Spleen (tissue), 11 donors: ENCODE results near the gene SCGB2B2. TPM values are rescaled to one million over a fixed set of nuclear protein-coding genes. Genes with fewer than 3 reads are reported as not detected.

Experiments used
- DNase-seq: peaks from one replicate; pipeline ENCODE4 v3.0.0-alpha.2; 2020
- H3K27ac ChIP-seq, 8 donors: fragments of 200-600 bp; sonication (generic) in 7 of 8; 1 replicate in 4 of 8; 2 replicates in 4 of 8; pipeline versions ENCODE4 v1.5.0 to v1.8.0; 2016 to 2021; ENCODE audit warnings: inconsistent platforms in 4 of 8, mild to moderate bottlenecking in 4 of 8, moderate library complexity in 1 of 8
- H3K27me3 ChIP-seq, 7 donors: fragments of 200-600 bp; sonication (generic) in 6 of 7; replicated peaks in 1 of 7; 1 replicate in 4 of 7; 2 replicates in 3 of 7; pipeline versions ENCODE4 v1.5.0 to v1.8.0; 2016 to 2021; ENCODE audit warnings: inconsistent platforms in 3 of 7, mild to moderate bottlenecking in 1 of 7
- H3K36me3 ChIP-seq, 6 donors: fragments of 200-600 bp; sonication (generic) in 5 of 6; 1 replicate in 4 of 6; 2 replicates in 2 of 6; pipeline versions ENCODE4 v1.5.0 to v1.8.0; 2016 to 2021; ENCODE audit warnings: inconsistent platforms in 2 of 6
- H3K4me1 ChIP-seq, 6 donors: fragments of 200-600 bp; sonication (generic) in 5 of 6; 1 replicate in 3 of 6; 2 replicates in 3 of 6; pipeline versions ENCODE4 v1.5.0 to v1.8.0; 2016 to 2021; ENCODE audit warnings: inconsistent platforms in 3 of 6
- H3K4me3 ChIP-seq, 8 donors: fragments of 200-600 bp; sonication (generic) in 7 of 8; 1 replicate in 4 of 8; 2 replicates in 4 of 8; pipeline versions ENCODE4 v1.5.0 to v1.8.0; 2016 to 2021; ENCODE audit warnings: inconsistent platforms in 4 of 8, mild to moderate bottlenecking in 4 of 8, moderate library complexity in 2 of 8
- H3K9me3 ChIP-seq, 8 donors: fragments of 200-600 bp; sonication (generic) in 7 of 8; 1 replicate in 4 of 8; 2 replicates in 4 of 8; pipeline versions ENCODE4 v1.5.0 to v1.8.0; 2016 to 2021; ENCODE audit warnings: inconsistent platforms in 4 of 8
- CTCF ChIP-seq, 11 experiments: fragments of 200-600 bp in 7 of 11; fragments of 450-650 bp in 4 of 11; sonication (generic) in 4 of 11; IDR thresholded peaks in 8 of 11; conservative IDR thresholded peaks in 3 of 11; 1 replicate in 7 of 11; 2 replicates in 4 of 11; pipeline versions ENCODE4 v1.4.0 to v1.8.0; 2016 to 2021; ENCODE audit warnings: antibody characterized with exemption in 11 of 11, inconsistent platforms in 4 of 11, mild to moderate bottlenecking in 1 of 11
- POLR2A ChIP-seq, 3 donors: fragments of 450-650 bp; IDR thresholded peaks; one replicate each; pipeline ENCODE4 v1.5.1; 2017; ENCODE audit warnings: antibody characterized with exemption in 3 of 3, mild to moderate bottlenecking in 1 of 3
- POLR2AphosphoS5 ChIP-seq, 3 donors: sonication (generic); formaldehyde crosslinking; IDR thresholded peaks; one replicate each; pipeline ENCODE4 v1.5.1; 2017; ENCODE audit warnings: antibody characterized with exemption in 3 of 3
- WGBS, 5 donors: extraction: QIAGEN DNeasy Blood & Tissue Kit in 3 of 5; methylation state at CpG; one replicate each; pipeline versions ENCODE4 v1.1.5 to v1.1.7; 2013 to 2018; 5-methylcytosine and 5-hydroxymethylcytosine counted together
- intact Hi-C: fragments of 100-400 bp; cut with DNase I; formaldehyde crosslinking; loops from one replicate; pipeline ENCODE4 v1.15.0; 2023; ENCODE audit warnings: low total_unique reads
- polyA plus RNA-seq, 3 donors: library from polyadenylated mRNA; stranded (reverse); fragments of 200-250 nt; gene quantifications; one replicate each; pipeline ENCODE4 v1.2.1, GENCODE V29; 2013
- total RNA-seq, 7 donors: library from RNA; depleted of rRNA in 3 of 7; stranded (reverse); fragments of >200 nt in 3 of 7; fragmentation: NEBNext Ultra II Directional in 4 of 7; extraction: Animal tissue kit (Norgen Biotek cat#: 25700) in 4 of 7; gene quantifications; one replicate each; pipeline versions ENCODE4 v1.1.0 to v1.2.1, GENCODE V29; 2016 to 2021
- donor health status: healthy with polysubstance abuse.
- donor health status: DM: no; HTN: no; CAD: no; lungs with moderate emphysema.
- donor health status: DM: no; HTN: no; CAD: no.
- donor health status: Bipolar disorder and iron deficiency.
- donor health status: healthy.
- donor health status: DM: no; HTN: no; CAD: no.
- donor health status: DM: yes; HTN: yes; CAD: no.

SCGB2B2 gene
- total and polyA plus RNA-seq, 10 donors: 0.13 to 1.9 (median 1.1) TPM; not detected in 1

GRCh38 chr19:34713262-34713637 lies 36.3 kb upstream of the SCGB2B2 start:
- no peaks in the 10 kb centered on the region for H3K36me3 ChIP-seq
- peaks cover 0 to 24% (median 0%) of the 10 kb centered on the region in 7 donors for H3K27me3 ChIP-seq
- H3K27ac ChIP-seq: no peak overlapping the region
- 78 to 87% (median 82%) methylated on average over 2 of the region's 2 CpGs for WGBS, 5 donors
- peaks cover 0 to 34% (median 24%) of the 10 kb centered on the region in 8 donors for H3K9me3 ChIP-seq
- peaks cover 0 to 5% (median 0%) of the 10 kb centered on the region in 6 donors for H3K4me1 ChIP-seq
- intact Hi-C loops: loop anchor here (5.0 kb wide), 1 partner anchor 71 kb away; no protein-coding TSS in a partner anchor
- TF ChIP-seq POLR2A (IDR thresholded peaks at IDR 0.05) (no peak), POLR2AphosphoS5 (IDR thresholded peaks at IDR 0.05) (no peak), CTCF (IDR thresholded peaks at IDR 0.05 in 8 of 11, conservative IDR thresholded peaks at IDR 0.05 in 3 of 11) (no peak)
- no peak for DNase-seq
- H3K4me3 ChIP-seq: no peak overlapping the region

GRCh38 chr19:34712395-34713261 lies 35.7 kb upstream of the SCGB2B2 start:
- no peak for DNase-seq
- Histone ChIP-seq H3K4me3 (no peak overlapping the region), H3K27ac (no peak overlapping the region), H3K9me3 (peaks cover 0 to 36% (median 24%) of the 10 kb centered on the region in 8 donors), H3K36me3 (no peaks in the 10 kb centered on the region), H3K4me1 (peaks cover 0 to 5% (median 0%) of the 10 kb centered on the region in 6 donors), H3K27me3 (peaks cover 0 to 29% (median 0%) of the 10 kb centered on the region in 7 donors)
- intact Hi-C loops: loop anchor here (5.0 kb wide), 1 partner anchor 70 kb away; no protein-coding TSS in a partner anchor
- TF ChIP-seq POLR2AphosphoS5 (IDR thresholded peaks at IDR 0.05): no peak
- TF ChIP-seq CTCF (IDR thresholded peaks at IDR 0.05 in 8 of 11, conservative IDR thresholded peaks at IDR 0.05 in 3 of 11): peak; percentile 64 to 88 (median 83)
- WGBS, 5 donors: 36 to 39% (median 38%) methylated on average over 11 of the region's 11 CpGs

- Histone ChIP-seq H3K36me3 (no peaks in the 10 kb centered on the region), H3K4me1 (peaks cover 0 to 5% (median 0%) of the 10 kb centered on the region in 6 donors), H3K4me3 (no peak overlapping the region), H3K27me3 (peaks cover 0 to 34% (median 0%) of the 10 kb centered on the region in 7 donors), H3K9me3 (peaks cover 0 to 43% (median 30%) of the 10 kb centered on the region in 8 donors), H3K27ac (no peak overlapping the region)
- intact Hi-C loops: loop anchor here (5.0 kb wide), 1 partner anchor 70 kb away; no protein-coding TSS in a partner anchor
- TF ChIP-seq POLR2A (IDR thresholded peaks at IDR 0.05) (no peak), CTCF (IDR thresholded peaks at IDR 0.05 in 8 of 11, conservative IDR thresholded peaks at IDR 0.05 in 3 of 11) (no peak), POLR2AphosphoS5 (IDR thresholded peaks at IDR 0.05) (no peak)
- no peak for DNase-seq
- 55 to 75% (median 70%) methylated on average over 6 of the region's 6 CpGs for WGBS, 5 donors
Observed at GRCh38 chr19:34711890-34712289, 34.9 kb upstream of the SCGB2B2 start.

- no peak for DNase-seq
- 63 to 84% (median 73%) methylated on average over 2 of the region's 2 CpGs for WGBS, 5 donors
- Histone ChIP-seq H3K4me1 (peaks cover 0 to 2% (median 0%) of the 10 kb centered on the region in 6 donors), H3K27me3 (peaks cover 0 to 14% (median 0%) of the 10 kb centered on the region in 7 donors), H3K36me3 (no peaks in the 10 kb centered on the region), H3K4me3 (no peak overlapping the region), H3K9me3 (peaks cover 0 to 22% (median 18%) of the 10 kb centered on the region in 8 donors), H3K27ac (no peak overlapping the region)
- TF ChIP-seq POLR2AphosphoS5 (IDR thresholded peaks at IDR 0.05): no peak
- TF ChIP-seq CTCF (IDR thresholded peaks at IDR 0.05 in 8 of 11, conservative IDR thresholded peaks at IDR 0.05 in 3 of 11): no peak
- TF ChIP-seq POLR2A (IDR thresholded peaks at IDR 0.05): no peak
- intact Hi-C loops: no loop called here
Observed at GRCh38 chr19:34707661-34708060, 30.7 kb upstream of the SCGB2B2 start.
